ENCODE data around the gene RASSF3. TPM values are rescaled to one million over a fixed set of nuclear protein-coding genes. Genes with fewer than 3 reads are reported as not detected.

RASSF3 gene
- total RNA-seq, 1 experiment from 2014 or later: 13.4 TPM

GRCh38 chr12:64694130-64695040 is 84.1 kb downstream of the RASSF3 start:
- DNase-seq (no peak), ATAC-seq (no peak)
- Histone ChIP-seq H2AFZ (ENCODE audit: low read length) (no peak overlapping the region), H3K79me2 (ENCODE audit: low read length) (no peaks in the 10 kb centered on the region), H3K27ac (ENCODE audit: low read length) (no peak overlapping the region), H4K20me1 (ENCODE audit: low read length) (no peaks in the 10 kb centered on the region), H3K9me2 (replicated peaks; ENCODE audit: low read length) (no peaks in the 10 kb centered on the region), H3K9me3 (ENCODE audit: low read length) (no peaks in the 10 kb centered on the region), H3F3A (ENCODE audit: low read length, unreplicated experiment) (no peaks in the 10 kb centered on the region), H3K4me3 (ENCODE audit: low read length) (no peak overlapping the region), H3K36me3 (ENCODE audit: low read depth, low read length) (0 out of 2 replicates have a peak, but pooled peaks cover 5% of the 10 kb centered on the region), H3K4me2 (ENCODE audit: low read length) (no peak overlapping the region), H3K27me3 (ENCODE audit: low read length) (no peaks in the 10 kb centered on the region), H3K4me1 (ENCODE audit: insufficient read depth, low read length) (no peaks in the 10 kb centered on the region), H3K9ac (ENCODE audit: low read length) (no peak overlapping the region)
- no TSS peak for BruUV-seq (replicated peaks)
- POLR2A ChIA-PET (ENCODE audit: unreplicated experiment): no interaction called here
- intact Hi-C loops (cut with micrococcal nuclease): loop anchor here (5.0 kb wide), 3 partner anchors 67 to 867 kb away; partner anchors contain the start of gene TBK1
- TF ChIP-seq CTCF (conservative IDR thresholded peaks at IDR 0.05; ENCODE audit: low read depth, low read length) (no peak), EZH2 (IDR thresholded peaks at IDR 0.05; ENCODE audit: low read length, unreplicated experiment) (no peak), EZH2phosphoT487 (IDR thresholded peaks at IDR 0.05; ENCODE audit: borderline replicate concordance, low read length) (no peak)
- CTCF ChIA-PET: interaction anchor here (1.0 to 3.1 kb wide), 2 partner anchors 86 to 145 kb away, joined by 4 to 15 read pairs; no protein-coding TSS in a partner anchor

- Histone ChIP-seq H3K9ac (ENCODE audit: low read length) (no peak overlapping the region), H3K36me3 (ENCODE audit: low read depth, low read length) (0 out of 2 replicates have a peak, but pooled peaks cover 5% of the 10 kb centered on the region), H3K4me2 (ENCODE audit: low read length) (no peak overlapping the region), H3K79me2 (ENCODE audit: low read length) (no peaks in the 10 kb centered on the region), H3K27me3 (ENCODE audit: low read length) (no peaks in the 10 kb centered on the region), H3K27ac (ENCODE audit: low read length) (no peak overlapping the region), H2AFZ (ENCODE audit: low read length) (no peak overlapping the region), H3K9me2 (replicated peaks; ENCODE audit: low read length) (no peaks in the 10 kb centered on the region), H4K20me1 (ENCODE audit: low read length) (no peaks in the 10 kb centered on the region), H3K4me3 (ENCODE audit: low read length) (no peak overlapping the region), H3F3A (ENCODE audit: low read length, unreplicated experiment) (no peaks in the 10 kb centered on the region), H3K4me1 (ENCODE audit: insufficient read depth, low read length) (no peaks in the 10 kb centered on the region), H3K9me3 (ENCODE audit: low read length) (no peaks in the 10 kb centered on the region)
- CTCF ChIA-PET: interaction anchor here (0.7 to 3.1 kb wide), 4 partner anchors 70 to 146 kb away, joined by 3 to 15 read pairs (median 4); no protein-coding TSS in a partner anchor
- no peak for TF ChIP-seq EZH2phosphoT487 (IDR thresholded peaks at IDR 0.05; ENCODE audit: borderline replicate concordance, low read length)
- no peak for TF ChIP-seq EZH2 (IDR thresholded peaks at IDR 0.05; ENCODE audit: low read length, unreplicated experiment)
- no peak for TF ChIP-seq CTCF (conservative IDR thresholded peaks at IDR 0.05; ENCODE audit: low read depth, low read length)
- POLR2A ChIA-PET (ENCODE audit: unreplicated experiment): no interaction called here
- no peak for ATAC-seq
- intact Hi-C loops (cut with micrococcal nuclease): loop anchor here (5.0 kb wide), 3 partner anchors 68 to 868 kb away; partner anchors contain the start of gene TBK1
- no peak for DNase-seq
- TSS peak; percentile 51 for BruUV-seq (replicated peaks)
These were observed 85.3 kb downstream of the RASSF3 start for GRCh38 chr12:64695550-64695949.
